HUDEP-2 (cell line): ENCODE measurements around the gene CDH16.
A peak's percentile ranks its signal among the peaks of the same experiment; 100 is the strongest.
"Not testable (repeated sequence)": the region's sequence is repeated elsewhere in the genome, so short reads cannot be mapped to it uniquely, and the experiment has no call there.

Experiments used
- DNase-seq, 76 experiments: peaks; one replicate each; lab custom pipeline; 2025; ENCODE audit not compliant: unreplicated experiment in 76 of 76; lab: John Stamatoyannopoulos, UW

CDH16 gene, protein sequence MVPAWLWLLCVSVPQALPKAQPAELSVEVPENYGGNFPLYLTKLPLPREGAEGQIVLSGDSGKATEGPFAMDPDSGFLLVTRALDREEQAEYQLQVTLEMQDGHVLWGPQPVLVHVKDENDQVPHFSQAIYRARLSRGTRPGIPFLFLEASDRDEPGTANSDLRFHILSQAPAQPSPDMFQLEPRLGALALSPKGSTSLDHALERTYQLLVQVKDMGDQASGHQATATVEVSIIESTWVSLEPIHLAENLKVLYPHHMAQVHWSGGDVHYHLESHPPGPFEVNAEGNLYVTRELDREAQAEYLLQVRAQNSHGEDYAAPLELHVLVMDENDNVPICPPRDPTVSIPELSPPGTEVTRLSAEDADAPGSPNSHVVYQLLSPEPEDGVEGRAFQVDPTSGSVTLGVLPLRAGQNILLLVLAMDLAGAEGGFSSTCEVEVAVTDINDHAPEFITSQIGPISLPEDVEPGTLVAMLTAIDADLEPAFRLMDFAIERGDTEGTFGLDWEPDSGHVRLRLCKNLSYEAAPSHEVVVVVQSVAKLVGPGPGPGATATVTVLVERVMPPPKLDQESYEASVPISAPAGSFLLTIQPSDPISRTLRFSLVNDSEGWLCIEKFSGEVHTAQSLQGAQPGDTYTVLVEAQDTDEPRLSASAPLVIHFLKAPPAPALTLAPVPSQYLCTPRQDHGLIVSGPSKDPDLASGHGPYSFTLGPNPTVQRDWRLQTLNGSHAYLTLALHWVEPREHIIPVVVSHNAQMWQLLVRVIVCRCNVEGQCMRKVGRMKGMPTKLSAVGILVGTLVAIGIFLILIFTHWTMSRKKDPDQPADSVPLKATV

DNA sequence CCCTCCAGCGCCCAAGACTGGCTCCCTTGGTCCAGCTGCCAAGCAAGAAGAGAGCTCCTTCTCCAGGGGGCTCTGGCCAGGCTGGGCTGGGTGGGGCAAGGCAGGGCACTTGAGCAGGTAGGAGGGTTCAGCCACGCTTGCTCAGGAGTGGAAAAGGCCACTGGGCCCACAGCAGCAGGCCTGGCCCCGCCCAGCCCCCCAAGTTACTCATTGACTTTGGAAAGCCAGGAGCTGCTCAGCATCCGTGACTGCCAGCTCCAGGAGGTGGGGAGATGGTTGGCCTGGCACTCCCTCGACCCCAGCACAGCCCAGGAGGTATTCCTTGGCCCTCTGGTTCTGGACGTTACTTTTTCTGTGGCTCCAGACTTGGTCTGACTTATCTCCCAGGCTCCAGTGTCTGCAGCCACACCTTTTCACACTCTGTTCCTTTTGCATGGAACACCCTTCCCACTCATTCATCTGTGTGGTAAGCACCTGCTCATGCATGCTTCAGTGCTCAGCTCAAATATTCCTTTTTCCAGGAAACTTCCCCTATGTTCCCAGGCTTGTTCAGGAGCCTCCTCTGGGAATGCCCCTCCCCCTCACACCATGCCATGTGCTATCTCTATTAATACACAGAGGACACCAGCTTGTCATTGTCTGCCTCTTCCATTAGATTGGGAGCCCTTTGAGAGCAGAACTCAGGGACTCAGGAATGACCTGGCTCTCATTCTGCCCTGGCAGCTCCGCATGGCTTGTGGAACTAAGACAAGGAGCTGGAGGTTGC, at the start of gene CDH16:
TSS of gene CDH16 (minus strand) at position 83 of the 766 bp plus-strand sequence. CDS start 820 bp downstream, outside the sequence.
- DNase-seq, result no peak

DNA sequence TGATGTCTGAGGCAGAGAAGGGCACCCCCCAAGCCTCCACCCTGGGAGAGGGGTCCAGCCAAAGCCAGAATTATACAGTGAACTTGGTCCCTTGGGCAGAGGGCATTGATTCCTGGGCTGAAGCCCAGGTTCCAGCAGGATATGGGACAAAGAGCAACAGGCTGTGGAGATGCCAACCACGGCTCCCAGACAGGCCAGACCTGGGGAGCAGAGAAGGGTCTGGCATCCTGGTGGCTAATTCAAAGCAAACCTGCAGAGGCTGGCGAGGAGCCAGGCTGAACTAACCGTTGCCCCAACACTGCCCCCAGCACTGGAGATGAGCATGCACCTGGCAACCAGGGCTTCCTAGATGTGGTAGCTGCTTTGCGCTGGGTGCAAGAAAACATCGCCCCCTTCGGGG, 45.4 kb upstream of the CDH16 start:
- no peak for DNase-seq

DNA sequence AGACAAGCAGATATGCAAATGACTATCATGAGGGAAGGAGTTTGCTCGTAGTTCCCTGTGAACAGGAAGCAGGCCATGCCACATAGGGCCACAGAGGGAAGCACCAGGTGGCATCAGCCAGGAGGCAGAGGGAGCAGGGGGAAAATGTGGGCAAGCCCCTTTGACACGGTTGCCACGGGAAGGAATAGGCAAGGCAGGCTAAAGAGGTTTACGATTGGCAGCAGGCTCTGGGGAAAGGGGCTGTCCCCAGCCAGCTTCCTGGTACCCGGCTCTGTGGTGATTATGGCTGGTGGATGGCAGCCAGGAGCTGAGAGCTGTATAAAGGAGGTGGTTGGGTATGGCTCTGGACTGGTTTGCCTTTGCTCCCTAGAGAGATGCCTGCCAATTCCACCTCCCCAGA, 43.2 kb upstream of the CDH16 start:
- no peak for DNase-seq

DNA sequence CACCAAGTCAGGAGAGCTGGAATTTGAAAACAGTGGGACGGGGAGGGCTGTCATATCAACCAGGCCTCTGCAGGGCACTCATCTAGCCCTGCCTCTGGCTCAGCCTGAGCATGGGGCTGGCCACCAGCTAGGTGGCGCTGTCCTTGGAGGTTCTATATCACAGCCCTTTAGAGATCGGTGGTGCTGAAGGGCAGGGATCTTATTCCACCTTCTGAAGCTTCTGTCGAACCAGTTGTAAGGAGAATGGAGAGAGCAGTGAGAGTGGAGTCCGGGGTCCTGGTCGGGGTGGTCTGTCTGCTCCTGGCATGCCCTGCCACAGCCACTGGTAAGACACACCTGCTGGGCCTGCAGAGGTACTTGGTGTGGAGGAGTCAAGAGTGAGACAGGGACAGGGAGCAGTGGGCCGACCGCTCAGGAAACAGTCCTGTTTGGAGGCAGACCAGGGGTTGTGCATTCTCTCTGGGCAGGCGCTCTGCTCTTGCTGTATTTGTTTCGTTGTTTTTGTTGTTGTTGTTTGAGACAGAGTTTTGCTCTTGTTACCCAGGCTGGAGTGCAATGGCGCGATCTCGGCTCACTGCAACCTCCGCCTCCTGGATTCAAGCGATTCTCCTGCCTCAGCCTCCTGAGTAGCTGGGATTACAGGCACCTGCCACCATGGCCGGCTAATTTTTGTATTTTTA, 42.5 kb upstream of the CDH16 start, which contains the start of gene CES3:
TSS of gene CES3 (plus strand) at position 202 of the 680 bp plus-strand sequence. CDS start at position 244, 42 bp downstream.
- peak in 70 of 76 experiments; percentile 25 to 85 (median 61) for DNase-seq

DNA sequence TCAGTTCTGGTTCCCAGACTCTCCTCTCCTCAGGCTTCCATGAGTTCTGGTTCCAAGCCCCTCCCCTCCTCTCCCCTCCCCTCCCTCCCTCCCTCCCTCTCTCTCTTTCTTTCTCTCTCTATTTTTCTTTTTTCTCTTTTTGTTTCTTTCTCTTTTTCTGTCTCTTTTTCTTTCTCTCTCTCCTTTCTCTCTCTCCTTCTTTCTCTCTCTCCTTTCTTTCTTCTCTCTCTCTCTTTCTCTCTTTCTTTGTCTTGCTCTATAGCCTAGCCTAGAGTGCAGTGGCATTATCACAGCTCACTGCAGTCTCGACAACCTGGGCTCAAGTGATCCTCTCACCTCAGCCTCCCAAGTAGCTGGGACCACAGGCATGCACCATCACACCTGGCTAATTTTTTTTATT, 41.6 kb upstream of the CDH16 start:
- DNase-seq, result no peak

DNA sequence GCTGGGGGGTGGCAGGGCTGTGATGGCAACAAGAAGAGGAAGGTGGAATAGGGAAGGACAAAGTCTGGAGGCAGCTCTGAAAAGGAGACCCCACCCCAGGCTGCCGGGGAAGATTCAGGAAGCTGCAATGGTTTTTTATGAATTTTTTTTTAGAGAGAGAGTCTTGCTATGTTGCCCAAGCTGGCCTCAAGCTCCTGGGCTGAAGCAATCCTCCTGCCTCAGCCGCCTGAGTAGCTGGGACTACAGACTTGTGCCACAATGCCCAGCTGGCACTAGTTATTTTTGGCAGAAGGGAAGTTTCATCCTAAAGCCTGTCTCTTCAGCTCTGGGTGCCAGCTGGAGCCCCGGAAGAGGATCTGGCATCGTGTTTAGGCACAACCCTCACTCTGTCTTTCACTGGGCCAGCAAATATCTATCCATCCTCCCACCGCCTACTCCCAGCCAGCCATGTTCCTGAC, 41.0 kb upstream of the CDH16 start:
- DNase-seq, result no peak

DNA sequence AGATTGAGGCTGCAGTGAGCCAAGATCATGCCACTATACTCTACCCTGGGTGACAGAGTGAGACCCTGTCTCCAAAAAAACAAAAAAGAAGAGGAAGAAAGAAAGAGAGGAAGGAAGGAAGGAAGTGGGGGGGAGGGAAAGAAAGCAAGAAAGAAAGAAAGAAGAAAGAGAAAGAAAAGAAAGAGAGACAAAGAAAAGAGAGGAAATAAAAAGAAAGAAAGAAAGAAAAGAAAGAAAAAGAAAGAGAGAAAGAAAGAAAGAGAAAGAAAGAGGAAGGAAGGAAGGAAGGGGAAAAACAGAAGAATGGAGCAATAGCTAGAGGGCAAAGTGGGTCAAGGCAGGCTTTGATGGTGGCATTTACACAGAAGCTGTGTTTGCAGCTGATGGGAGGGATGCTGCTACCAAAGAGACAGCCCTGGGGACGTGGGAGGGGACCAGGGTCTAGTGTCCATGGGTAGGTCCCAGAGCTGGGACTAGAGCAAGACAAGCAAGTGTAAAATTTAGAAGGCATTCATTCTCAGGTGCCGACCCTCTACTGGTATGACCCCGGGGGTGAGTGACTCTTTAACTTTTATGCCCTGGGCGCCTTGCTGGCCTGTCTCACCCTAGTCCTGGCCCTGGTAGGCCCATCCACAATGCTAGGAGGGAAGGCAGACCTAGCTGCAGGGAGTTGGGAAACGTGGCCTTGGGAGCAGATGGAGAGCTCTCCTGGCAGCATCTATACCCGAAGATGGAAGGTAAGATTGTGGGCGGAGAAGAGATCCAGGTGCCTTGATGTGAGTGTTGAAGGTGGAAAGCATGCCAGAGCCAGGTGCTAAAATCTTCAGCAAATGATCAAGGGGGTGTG, 40.4 kb upstream of the CDH16 start:
- DNase-seq, result no peak

DNA sequence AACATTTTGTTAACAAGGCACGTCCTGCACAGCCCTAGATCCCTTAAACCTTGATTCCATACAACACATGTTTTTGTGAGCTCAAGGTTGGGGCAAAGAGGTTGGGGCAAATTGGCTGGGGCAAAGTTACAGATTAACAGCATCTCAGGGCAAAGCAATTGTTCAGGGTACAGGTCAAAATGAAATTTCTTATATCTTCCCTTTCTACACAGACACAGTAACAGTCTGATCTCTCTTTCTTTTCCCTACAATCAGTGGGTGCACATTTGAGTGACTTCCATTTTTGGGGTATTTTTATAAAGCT, 37.4 kb upstream of the CDH16 start:
- not testable (repeated sequence) for DNase-seq

DNA sequence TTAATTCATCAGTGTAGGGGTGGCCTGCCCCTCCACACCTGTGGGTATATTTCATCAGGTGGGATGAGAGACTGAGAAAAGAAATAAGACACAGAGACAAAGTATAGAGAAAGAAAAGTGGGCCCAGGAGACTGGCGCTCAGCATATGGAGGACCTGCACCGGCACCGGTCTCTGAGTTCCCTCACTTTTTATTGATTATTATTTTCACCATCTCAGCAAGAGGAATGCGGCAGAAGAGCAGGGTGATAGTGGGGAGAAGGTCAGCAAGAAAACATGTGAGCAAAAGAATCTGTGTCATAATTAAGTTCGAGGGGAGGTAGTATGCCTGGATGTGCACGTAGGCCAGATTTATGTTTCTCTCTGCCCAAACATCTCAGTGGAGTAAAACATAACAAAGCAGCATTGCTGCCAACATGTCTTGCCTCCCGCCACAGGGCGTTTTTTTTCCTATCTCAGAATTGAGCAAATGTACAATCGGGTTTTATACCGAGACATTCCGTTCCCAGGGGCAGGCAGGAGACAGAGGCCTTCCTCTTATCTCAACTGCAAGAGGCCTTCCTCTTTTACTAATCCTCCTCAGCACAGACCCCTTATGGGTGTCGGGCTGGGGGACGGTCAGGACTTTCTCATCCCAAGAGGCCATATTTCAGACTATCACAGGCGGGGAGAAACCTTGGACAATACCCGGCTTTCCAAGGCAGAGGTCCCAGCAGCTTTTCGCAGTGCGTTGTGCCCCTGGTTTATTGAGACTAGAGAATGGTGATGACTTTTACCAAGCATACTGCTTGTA, 36.9 kb upstream of the CDH16 start:
- DNase-seq, result peak in 2 of 76 experiments; percentile 7 to 9

DNA sequence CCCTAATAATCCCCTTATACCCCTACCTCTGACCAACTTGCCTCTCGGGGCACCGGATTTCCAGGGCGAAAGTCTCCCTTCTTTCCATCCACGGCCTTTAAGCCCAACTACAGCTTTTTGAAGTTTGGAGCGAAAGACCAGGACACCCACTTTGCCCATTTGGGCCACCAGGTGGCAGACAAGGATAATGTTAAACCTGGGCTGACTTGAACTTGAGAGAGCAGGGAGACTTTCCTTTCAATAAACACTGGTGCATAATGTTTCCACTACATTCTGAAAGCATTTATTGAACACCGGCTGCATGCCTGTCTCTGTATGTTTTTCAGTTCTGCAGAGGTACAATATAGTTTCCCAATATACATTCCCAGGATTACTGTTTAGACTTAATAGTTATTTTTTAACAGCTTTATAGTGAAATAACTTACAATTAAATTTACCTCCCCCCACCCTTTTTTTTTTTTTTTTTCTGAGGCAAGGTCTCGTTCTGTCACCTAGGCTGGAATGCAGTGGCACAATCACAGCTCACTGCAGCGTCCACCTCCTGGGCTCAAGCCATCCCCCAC, 35.5 kb upstream of the CDH16 start:
- peak in 67 of 76 experiments; percentile 3 to 84 (median 50) for DNase-seq

DNA sequence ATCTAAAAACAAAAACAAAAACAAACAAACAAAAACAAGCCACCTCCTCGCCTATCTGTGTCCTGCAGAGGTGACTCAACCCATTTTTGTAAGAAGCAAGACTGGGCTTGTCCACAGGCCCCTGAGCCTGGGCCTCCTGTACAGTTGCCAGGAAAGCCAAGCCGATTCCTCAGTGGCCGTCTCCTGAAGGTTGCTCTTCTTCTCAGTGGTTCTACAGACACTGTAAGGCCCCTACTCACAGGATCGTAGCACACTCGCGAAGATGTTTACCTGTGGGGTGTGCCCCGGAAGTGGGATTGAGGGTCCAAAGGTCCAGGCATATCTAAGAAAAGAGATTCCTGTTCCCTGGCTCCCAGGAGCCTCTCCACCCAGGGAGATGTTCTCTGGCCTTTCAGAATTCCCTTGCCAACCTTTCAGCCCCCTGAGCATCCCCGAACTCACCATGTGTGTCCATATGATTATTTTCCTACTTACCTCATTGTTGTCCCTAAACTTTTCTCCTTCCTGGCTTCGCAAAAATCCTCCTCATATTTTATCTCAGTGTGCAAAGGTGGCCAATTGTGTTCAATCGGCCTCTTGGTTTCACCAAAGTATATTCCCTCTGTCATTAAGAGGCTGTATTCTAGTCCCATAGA, 34.9 kb upstream of the CDH16 start:
- no peak for DNase-seq

DNA sequence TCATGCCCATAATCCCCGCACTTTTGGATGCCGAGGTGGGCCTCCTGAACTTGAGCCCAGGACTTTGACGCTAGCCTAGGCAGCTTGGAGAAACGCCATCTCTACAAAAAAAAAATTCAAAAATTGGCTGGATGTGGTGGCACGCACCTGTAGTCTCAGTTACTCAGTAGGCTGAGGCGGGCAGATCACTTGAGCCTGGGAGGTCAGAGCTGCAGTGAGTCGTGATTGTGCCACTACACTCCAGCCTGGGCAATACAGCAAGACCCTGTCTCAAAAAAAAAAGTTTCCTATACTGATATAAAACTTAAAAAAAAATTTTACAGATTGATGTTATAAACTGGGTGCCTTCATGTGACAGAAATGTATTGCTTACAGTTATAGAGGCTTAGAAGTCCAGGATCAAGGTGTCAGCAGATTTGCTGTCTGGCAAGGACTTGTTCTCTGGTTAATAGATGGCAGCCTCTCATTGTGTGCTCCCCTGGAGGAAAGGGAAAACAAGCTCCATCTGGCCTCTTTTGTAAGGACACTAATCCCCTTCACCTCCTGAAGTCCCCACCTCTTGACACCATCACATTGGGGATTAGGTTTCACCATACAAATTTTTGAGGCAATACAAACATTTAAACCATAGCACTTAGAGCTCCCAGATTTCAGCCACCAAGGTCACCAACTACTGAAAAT, 33.9 kb upstream of the CDH16 start:
- no peak for DNase-seq

DNA sequence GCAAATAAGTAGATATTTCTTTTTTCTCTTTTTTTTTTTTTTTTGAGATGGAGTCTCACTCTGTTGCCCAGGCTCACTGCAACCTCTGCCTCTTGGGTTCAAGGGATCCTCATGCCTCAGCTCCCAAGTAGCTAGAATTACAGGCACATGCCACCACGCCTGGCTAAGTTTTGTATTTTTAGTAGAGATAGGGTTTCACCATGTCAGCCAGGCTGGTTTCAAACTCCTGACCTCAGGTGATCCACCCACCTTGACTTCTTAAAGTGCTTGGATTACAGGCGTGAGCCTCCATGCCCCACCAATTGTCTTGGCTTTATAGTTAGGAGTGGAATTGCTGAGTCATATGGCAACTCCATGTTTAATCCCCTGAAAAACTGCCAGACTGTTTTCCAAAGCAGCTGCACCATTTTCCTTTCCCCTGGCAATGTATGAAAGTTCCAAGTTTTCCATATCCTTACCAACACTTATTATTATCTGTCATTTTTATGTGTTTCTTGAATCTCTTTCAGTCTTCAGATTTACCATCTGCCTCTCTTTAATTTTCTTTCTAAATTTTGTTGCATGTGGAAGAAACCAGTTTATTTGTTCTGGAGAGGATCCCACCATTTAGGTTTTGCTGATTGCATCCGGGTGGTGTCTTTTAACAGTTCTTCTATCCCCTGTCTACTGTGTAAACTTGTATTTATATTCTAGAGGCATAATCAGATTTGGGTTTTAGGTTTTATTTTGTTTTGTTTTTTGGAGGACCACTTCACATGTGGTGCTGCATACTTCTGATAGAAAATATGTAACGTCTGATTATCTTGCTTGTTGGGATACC, 32.5 kb upstream of the CDH16 start:
- no peak for DNase-seq

DNA sequence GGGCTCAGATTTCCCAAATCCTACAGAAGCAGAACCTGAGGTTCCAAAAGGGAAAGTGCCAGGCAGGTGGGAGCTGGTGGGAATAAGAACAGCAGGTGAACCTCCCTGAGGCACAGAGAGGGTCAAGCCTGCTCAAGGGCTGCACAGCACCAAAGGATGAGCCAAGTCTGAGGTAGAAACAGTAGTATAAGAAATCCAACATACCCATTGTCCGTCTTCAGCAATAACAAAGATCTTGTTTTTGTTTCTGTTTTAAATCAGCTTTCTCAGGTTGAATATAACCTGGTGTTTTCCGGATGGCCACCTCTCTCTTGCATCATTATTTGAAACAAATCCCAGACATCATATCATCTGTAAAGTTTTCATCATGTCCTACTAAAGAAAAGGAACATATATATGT, 31.8 kb upstream of the CDH16 start:
- DNase-seq, result no peak

DNA sequence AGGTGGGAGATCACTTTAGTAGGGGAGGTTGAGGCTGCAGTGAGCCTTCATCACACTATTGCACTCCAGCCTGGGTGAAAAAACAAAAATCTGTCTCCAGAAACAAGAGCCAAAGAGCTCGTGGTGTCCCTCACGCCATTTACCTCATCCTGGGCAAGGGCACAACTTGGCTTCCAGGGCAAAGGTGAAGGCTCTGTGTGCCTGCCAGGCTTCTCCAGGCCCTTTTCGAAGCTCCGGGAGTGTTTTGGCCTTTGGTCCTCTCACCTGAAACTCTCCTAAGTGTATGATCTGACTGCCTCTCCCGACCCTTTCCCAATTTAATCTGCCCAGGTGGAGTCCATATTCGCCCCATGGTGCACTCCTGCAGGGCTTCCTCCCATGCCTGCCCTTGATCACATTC, 30.8 kb upstream of the CDH16 start:
- no peak for DNase-seq

DNA sequence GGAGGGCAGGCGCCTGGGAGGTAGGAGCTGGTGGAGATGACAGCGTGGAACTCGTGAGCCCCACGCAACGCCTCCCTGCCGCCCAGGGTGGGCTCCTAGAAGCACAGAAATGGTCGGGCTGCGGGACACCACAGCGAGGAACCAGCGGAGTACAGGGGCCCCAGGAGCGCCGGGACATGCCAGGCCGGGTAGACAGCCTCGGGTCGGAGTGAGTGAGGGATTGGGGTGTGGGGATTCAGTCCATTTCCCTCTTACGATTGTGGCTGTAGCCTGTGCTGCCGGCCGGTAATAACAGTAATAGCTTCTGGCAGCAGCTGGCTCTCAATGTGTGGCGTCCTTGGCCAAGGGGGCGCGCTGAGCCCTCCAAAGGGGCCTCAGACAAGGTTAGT, 30.1 kb upstream of the CDH16 start:
- no peak for DNase-seq
